KMS-11 (cell line): Measurements from ENCODE around the gene ZNF30.
"Not testable (repeated sequence)": the region's sequence is repeated elsewhere in the genome, so short reads cannot be mapped to it uniquely, and the experiment has no call there.

Experiments used
- H2AFZ ChIP-seq: fragments of 200-600 bp; sonication (generic); 2 replicates; pipeline ENCODE4 v1.6.1; 2016; ENCODE audit warnings: antibody characterized with exemption, mixed run types, low read depth
- H3K27ac ChIP-seq: fragments of 200-600 bp; sonication (generic); 2 replicates; pipeline ENCODE4 v1.6.1; 2016; ENCODE audit warnings: mild to moderate bottlenecking, mixed run types
- H3K27me3 ChIP-seq: fragments of 200-600 bp; sonication (generic); 2 replicates; pipeline ENCODE4 v1.6.1; 2017; ENCODE audit warnings: mild to moderate bottlenecking, low read depth, mixed run types, moderate library complexity; ENCODE audit not compliant: insufficient read depth
- H3K36me3 ChIP-seq: fragments of 200-600 bp; sonication (generic); 2 replicates; pipeline ENCODE4 v1.6.1; 2017; ENCODE audit warnings: mild to moderate bottlenecking, mixed run types; ENCODE audit not compliant: insufficient read depth
- H3K4me1 ChIP-seq: fragments of 200-600 bp; sonication (generic); 2 replicates; pipeline ENCODE4 v1.6.1; 2016; ENCODE audit warnings: mild to moderate bottlenecking, low read depth, mixed run types; ENCODE audit not compliant: poor library complexity, severe bottlenecking
- H3K4me2 ChIP-seq: fragments of 200-600 bp; sonication (generic); 2 replicates; pipeline ENCODE4 v1.7.0; 2016; ENCODE audit warnings: mild to moderate bottlenecking, mixed run types
- H3K4me3 ChIP-seq: fragments of 200-600 bp; sonication (generic); IDR thresholded peaks from 2 replicates; pipeline ENCODE4 v1.6.1; 2017; ENCODE audit warnings: low read depth, low read length, mixed read lengths; ENCODE audit not compliant: insufficient read depth
- H3K79me2 ChIP-seq: fragments of 200-600 bp; sonication (generic); 2 replicates; pipeline ENCODE4 v1.6.1; 2016; ENCODE audit warnings: low read depth, mixed run types; ENCODE audit not compliant: insufficient read depth
- H3K9ac ChIP-seq: fragments of 200-600 bp; sonication (generic); 2 replicates; pipeline ENCODE4 v1.6.1; 2016; ENCODE audit warnings: mild to moderate bottlenecking, mixed run types
- H4K20me1 ChIP-seq: fragments of 200-600 bp; sonication (generic); 2 replicates; pipeline ENCODE4 v1.6.1; 2016; ENCODE audit warnings: mild to moderate bottlenecking, mixed run types; ENCODE audit not compliant: insufficient read depth
- TF ChIP-seq, protein P1 (sequence below): fragments of 200-600 bp; sonication (generic); conservative IDR thresholded peaks from 2 replicates; pipeline ENCODE4 v1.6.1; 2017; ENCODE audit warnings: low read depth, mild to moderate bottlenecking, antibody characterized with exemption, low read length, moderate library complexity, mixed read lengths

Gene ZNF30

GRCh38 chr19:34918190-34918589, 8.5 kb upstream of the ZNF30 start:
- Histone ChIP-seq H3K4me2 (no peak overlapping the region), H3K4me1 (no peaks in the 10 kb centered on the region), H2AFZ (no peak overlapping the region), H4K20me1 (no peaks in the 10 kb centered on the region), H3K79me2 (no peaks in the 10 kb centered on the region), H3K27me3 (no peaks in the 10 kb centered on the region), H3K27ac (no peak overlapping the region), H3K4me3 (no peak overlapping the region), H3K9ac (no peak overlapping the region), H3K36me3 (no peaks in the 10 kb centered on the region)
- TF ChIP-seq, protein P1, sequence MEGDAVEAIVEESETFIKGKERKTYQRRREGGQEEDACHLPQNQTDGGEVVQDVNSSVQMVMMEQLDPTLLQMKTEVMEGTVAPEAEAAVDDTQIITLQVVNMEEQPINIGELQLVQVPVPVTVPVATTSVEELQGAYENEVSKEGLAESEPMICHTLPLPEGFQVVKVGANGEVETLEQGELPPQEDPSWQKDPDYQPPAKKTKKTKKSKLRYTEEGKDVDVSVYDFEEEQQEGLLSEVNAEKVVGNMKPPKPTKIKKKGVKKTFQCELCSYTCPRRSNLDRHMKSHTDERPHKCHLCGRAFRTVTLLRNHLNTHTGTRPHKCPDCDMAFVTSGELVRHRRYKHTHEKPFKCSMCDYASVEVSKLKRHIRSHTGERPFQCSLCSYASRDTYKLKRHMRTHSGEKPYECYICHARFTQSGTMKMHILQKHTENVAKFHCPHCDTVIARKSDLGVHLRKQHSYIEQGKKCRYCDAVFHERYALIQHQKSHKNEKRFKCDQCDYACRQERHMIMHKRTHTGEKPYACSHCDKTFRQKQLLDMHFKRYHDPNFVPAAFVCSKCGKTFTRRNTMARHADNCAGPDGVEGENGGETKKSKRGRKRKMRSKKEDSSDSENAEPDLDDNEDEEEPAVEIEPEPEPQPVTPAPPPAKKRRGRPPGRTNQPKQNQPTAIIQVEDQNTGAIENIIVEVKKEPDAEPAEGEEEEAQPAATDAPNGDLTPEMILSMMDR = no peak

DNA sequence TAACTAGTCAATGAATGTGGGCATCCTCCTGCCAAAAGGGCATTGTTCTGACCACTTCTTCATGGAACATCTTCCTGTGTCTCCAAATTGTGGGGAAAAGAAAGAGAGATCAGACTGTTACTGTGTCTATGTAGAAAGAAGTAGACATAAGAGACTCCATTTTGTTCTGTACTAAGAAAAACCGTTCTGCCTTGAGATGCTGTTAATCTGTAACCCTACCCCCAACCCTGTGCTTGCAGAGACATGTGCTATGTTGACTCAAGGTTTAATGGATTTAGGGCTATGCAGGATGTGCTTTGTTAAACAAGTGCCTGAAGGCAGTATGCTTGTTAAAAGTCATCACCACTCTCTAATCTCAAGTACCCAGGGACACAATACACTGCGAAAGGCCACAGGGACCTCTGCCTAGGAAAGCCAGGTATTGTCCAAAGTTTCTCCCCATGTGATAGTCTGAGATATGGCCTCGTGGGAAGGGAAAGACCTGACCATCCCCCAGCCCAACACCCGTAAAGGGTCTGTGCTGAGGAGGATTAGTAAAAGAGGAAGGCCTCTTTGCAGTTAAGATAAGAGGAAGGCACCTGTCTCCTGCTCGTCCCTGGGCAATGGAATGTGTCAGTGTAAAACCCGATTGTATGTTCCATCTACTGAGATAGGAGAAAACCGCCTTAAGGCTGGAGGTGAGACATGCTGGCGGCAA, 6.5 kb upstream of the ZNF30 start:
- H2AFZ ChIP-seq, H3K27ac ChIP-seq, H3K4me2 ChIP-seq, H4K20me1 ChIP-seq, H3K4me1 ChIP-seq, H3K4me3 ChIP-seq, H3K27me3 ChIP-seq, H3K79me2 ChIP-seq, H3K9ac ChIP-seq, H3K36me3 ChIP-seq: not testable (repeated sequence)

DNA sequence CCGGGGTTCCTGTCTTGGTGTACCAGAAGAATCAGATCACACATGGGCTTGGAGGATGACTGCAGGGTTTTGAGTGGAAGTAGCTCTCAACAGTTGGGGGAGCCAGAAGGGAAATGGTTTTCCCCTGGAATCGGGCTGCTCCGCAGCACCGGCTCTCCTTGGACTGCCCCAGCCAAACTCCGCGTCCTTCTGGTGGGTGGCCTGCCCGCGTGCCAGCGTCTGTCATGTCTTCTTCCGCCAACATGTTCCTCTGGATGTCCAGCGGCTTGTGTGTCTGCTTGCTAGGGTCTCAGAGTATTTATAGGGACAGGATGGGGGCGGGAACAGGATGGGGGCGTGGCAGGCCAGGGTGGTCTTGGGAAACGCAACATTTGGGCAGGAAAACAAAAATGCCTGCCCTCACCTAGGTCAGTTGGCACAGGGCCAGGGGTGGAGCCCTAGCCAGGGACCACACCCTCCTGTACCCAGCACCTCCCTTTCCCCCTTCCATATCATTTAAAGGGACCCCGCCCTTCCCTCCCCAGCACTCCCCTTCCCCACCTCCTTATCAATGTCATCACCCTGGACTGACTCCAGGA, 1.3 kb upstream of the ZNF30 start:
- TF ChIP-seq, protein P1 = no peak
- Histone ChIP-seq H3K27ac (no peak overlapping the region), H3K27me3 (no peaks in the 10 kb centered on the region), H3K9ac (no peak overlapping the region), H4K20me1 (no peaks in the 10 kb centered on the region), H3K79me2 (no peaks in the 10 kb centered on the region), H3K4me2 (no peak overlapping the region), H2AFZ (no peak overlapping the region), H3K36me3 (no peaks in the 10 kb centered on the region), H3K4me3 (no peak overlapping the region), H3K4me1 (no peaks in the 10 kb centered on the region)

GRCh38 chr19:34926361-34926684, 380 bp upstream of the ZNF30 start:
- H4K20me1 ChIP-seq = no peaks in the 10 kb centered on the region
- no peaks in the 10 kb centered on the region for H3K36me3 ChIP-seq
- no peaks in the 10 kb centered on the region for H3K4me1 ChIP-seq
- no peak overlapping the region for H3K4me2 ChIP-seq
- H2AFZ ChIP-seq = no peak overlapping the region
- no peaks in the 10 kb centered on the region for H3K27me3 ChIP-seq
- H3K9ac ChIP-seq = no peak overlapping the region
- no peak overlapping the region for H3K4me3 ChIP-seq
- no peak overlapping the region for H3K27ac ChIP-seq
- TF ChIP-seq, protein P1 = no peak
- no peaks in the 10 kb centered on the region for H3K79me2 ChIP-seq

- Histone ChIP-seq H4K20me1 (no peaks in the 10 kb centered on the region), H2AFZ (no peak overlapping the region), H3K79me2 (no peaks in the 10 kb centered on the region), H3K36me3 (no peaks in the 10 kb centered on the region), H3K4me2 (no peak overlapping the region), H3K27me3 (no peaks in the 10 kb centered on the region), H3K9ac (no peak overlapping the region), H3K27ac (no peak overlapping the region), H3K4me1 (no peaks in the 10 kb centered on the region), H3K4me3 (no peak overlapping the region)
- TF ChIP-seq, protein P1 = no peak
Measured at GRCh38 chr19:34932494-34932893, 5.8 kb downstream of the ZNF30 start.
